A549 (cell line): Measurements from ENCODE around the gene TBC1D23.

Experiments used
- CBX8 ChIP-seq: fragments of 200-600 bp; sonication (generic); IDR thresholded peaks from 2 replicates; pipeline ENCODE4 v1.6.1; 2016
- CTCF ChIP-seq: fragments of >200 bp; sonication (Bioruptor Twin); formaldehyde crosslinking; IDR thresholded peaks from 3 replicates; pipeline ENCODE4 v1.5.1; 2016
- ELK1 ChIP-seq: fragments of 150-350 bp; IDR thresholded peaks from 2 replicates; pipeline ENCODE4 v1.6.1; 2014; ENCODE audit warnings: low read depth, mild to moderate bottlenecking, low read length
- EP300 ChIP-seq, 2 experiments: fragments of >200 bp; sonication (Bioruptor Twin); formaldehyde crosslinking; IDR thresholded peaks; 2 replicates in 1 of 2; 3 replicates in 1 of 2; pipeline ENCODE4 v1.6.1; 2016 to 2017
- JUN ChIP-seq, 2 experiments: fragments of >200 bp; sonication (Bioruptor Twin); formaldehyde crosslinking; IDR thresholded peaks; 2 replicates in 1 of 2; 3 replicates in 1 of 2; pipeline ENCODE4 v1.6.1; 2016 to 2017
- KDM5A ChIP-seq: fragments of 200-600 bp; sonication (generic); IDR thresholded peaks from 2 replicates; pipeline ENCODE4 v1.6.1; 2016; ENCODE audit warnings: antibody characterized with exemption, mild to moderate bottlenecking
- POLR2A ChIP-seq: IDR thresholded peaks from 2 replicates; pipeline ENCODE4 v1.6.1; 2012; ENCODE audit warnings: mild to moderate bottlenecking, low read length
- POLR2AphosphoS2 ChIP-seq: conservative IDR thresholded peaks from 2 replicates; pipeline ENCODE4 v1.6.1; 2012; ENCODE audit warnings: low read length, improper control_type of control experiment, inconsistent platforms
- RAD21 ChIP-seq, 2 experiments: fragments of >200 bp in 1 of 2; sonication (Bioruptor Twin) in 1 of 2; formaldehyde crosslinking in 1 of 2; IDR thresholded peaks in 1 of 2; conservative IDR thresholded peaks in 1 of 2; 2 replicates in 1 of 2; 3 replicates in 1 of 2; pipeline ENCODE4 v1.6.1; 2012 to 2018; ENCODE audit warnings: inconsistent platforms in 1 of 2
- RCOR1 ChIP-seq: fragments of 150-350 bp; IDR thresholded peaks from 2 replicates; pipeline ENCODE4 v1.6.1; 2014; ENCODE audit warnings: antibody characterized with exemption, low read length, low read depth
- SREBF2 ChIP-seq: fragments of 450-650 bp; IDR thresholded peaks from 2 replicates; pipeline ENCODE4 v1.6.1; 2014; ENCODE audit warnings: mild to moderate bottlenecking, moderate library complexity

GRCh38 chr3:100244264-100244663 lies 16.5 kb upstream of the TBC1D23 start:
- TF ChIP-seq JUN (IDR thresholded peaks at IDR 0.05) (no peak), ELK1 (no peak), CBX8 (no peak), KDM5A (no peak), CTCF (no peak), EP300 (IDR thresholded peaks at IDR 0.05) (no peak), POLR2AphosphoS2 (no peak), RCOR1 (no peak), SREBF2 (no peak), POLR2A (no peak), RAD21 (conservative IDR thresholded peaks at IDR 0.05 in 1 of 2, IDR thresholded peaks at IDR 0.05 in 1 of 2) (no peak)
